ENCODE measurements around the gene NRTN.
"Not testable (repeated sequence)": the region's sequence is repeated elsewhere in the genome, so short reads cannot be mapped to it uniquely, and the experiment has no call there.

The NRTN gene

DNA sequence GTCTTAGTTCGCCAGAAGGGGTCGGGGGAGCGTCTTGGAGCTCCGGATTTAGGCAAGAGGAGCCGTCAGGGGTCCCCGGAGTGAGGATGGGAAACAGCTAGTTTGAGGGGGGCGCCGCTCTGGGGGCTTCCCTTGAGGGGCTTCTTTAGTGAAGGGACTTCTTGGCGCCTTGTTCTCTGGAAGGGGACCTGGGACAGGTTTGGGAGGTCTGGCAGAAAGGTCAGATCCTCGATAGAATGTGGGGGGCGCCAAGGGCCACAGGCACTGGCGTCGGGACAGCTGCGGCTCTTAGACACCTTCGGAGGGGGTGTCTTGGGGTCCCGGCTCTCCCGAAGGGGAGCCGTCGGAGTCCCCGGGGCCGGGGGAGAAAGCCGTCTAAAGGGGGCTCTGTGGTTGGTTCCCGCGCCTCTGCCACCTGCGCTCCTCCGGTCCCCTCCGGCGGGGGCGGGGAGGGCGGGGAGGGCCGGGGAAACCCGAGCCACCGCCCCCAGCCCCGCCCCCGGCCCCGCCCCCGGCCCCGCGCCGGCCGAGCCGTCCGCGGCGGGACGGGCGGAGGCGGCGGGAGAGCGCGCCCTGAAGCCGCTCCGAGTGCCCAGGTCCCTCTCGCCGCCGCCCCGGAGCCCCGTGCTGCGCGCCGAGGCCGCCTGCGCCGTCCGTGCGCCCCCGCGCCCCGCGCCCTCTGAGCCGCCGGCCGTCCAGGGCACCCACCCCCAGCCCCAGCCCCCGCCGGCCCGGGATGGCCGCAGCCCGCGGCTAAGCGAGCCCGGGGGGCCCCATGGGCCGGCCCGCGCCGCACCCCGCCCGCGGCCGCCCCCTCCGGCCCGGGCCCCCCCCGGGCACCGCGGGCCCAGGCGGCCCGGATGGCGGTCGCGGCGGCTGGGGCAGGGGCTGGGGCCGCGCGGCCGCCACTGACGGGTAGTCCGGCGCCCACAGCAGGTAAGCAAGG is at the start of gene NRTN:
Gene NRTN (plus strand): TSS at position 552 of the 946 bp plus-strand sequence. CDS start 19,099 bp downstream, outside the sequence.
- peak; percentile 50 to 60 for DNase-seq

- no peak for DNase-seq
Measured at GRCh38 chr19:5762608-5763217, 42.2 kb upstream of the NRTN start.

GRCh38 chr19:5765220-5765619 is 39.6 kb upstream of the NRTN start:
- no peak for DNase-seq

GRCh38 chr19:5767949-5768348 is 36.9 kb upstream of the NRTN start:
- DNase-seq: no peak

DNA sequence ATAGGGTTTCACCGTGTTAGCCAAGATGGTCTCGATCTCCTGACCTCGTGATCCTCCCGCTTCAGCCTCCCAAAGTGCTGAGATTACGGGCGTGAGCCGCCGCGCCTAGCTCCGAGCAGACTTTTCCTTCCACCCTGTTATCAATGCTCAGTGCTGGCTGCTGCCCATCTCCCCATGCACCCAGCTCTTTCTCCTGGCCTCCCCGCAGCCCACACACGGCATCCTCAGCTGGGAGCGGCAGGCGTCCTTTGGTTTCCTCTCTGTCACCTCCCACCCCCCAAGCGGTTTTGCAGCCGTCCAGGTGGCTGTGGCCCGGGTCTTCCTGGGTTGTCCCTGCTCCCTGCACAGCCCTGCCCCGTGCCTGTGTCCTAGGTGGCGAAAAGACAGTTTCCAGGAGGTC is 32.5 kb upstream of the NRTN start:
- no peak for DNase-seq

DNA sequence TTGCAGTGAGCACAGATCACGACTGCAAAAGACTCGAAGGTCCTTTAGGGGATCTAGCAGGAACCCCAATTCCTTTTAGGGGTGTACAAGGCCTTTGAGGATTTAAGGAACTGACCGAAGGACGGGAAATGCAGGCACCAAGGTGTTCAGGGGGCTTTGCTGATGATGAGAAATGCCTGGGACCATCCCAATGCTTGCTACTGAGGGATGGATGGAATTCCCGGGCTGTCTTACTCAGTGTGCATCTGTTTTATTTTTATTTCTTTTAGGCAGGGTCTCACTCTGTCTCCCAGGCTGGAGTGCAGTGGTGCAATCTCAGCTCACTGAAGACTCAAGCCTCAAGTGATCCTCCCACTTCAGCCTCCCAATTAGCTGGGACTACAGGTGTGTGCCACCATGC is 31.6 kb upstream of the NRTN start:
- no peak for DNase-seq

- no peak for DNase-seq
Measured at GRCh38 chr19:5774921-5775320, 29.9 kb upstream of the NRTN start.

GRCh38 chr19:5775668-5776309 is 29.1 kb upstream of the NRTN start:
- no peak for DNase-seq

DNA sequence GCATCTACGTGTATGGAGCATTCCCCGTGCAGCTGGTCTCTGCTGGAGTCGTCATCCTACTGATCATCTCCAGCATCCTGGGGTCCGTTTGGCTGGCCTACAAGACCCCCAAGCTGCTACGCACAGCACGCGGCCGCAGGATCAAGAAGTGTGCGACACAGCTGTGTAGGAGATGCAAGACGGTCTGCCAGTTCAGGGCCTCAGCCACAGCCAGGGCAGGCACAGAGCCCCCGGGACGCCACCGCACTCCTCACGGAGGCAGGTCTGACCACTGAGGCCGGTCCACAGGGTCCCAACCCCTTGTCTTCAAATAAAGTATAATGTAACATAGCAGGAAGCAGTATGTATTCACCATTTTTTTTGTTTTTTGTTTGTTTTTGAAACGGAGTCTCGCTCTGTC is 26.5 kb upstream of the NRTN start:
- DNase-seq: no peak

- not testable (repeated sequence) for DNase-seq
Measured at GRCh38 chr19:5780916-5781315, 24.0 kb upstream of the NRTN start.

DNA sequence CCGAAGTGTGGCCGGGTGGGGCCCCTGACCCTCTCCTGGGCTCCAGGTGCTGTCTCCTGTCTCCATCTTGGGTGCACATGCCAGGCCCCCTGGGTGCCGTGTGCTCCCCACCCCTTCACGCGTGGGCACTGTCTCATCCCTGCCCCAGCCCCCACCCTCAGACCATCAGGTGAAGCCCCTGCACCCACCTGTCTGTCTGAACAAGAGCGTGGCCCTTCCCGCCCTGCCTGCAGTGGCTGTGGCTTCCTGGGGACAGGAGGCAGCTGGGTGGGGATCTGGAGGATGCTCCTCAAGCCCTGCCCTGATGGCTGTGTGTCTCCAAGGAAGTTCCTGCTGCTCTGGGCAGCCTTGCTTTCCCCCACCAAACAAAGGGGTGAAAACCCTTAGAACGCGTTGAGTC is 22.5 kb upstream of the NRTN start:
- no peak for DNase-seq

GRCh38 chr19:5782945-5783919 is 21.6 kb upstream of the NRTN start:
- no peak for DNase-seq

GRCh38 chr19:5784581-5785147 is 20.2 kb upstream of the NRTN start, which contains the start of gene PRR22:
PRR22 (minus strand) TSS chr19:5784746; CDS start chr19:5784660, 86 bp downstream.
- no peak for DNase-seq

GRCh38 chr19:5785423-5785822 is 19.4 kb upstream of the NRTN start:
- DNase-seq: no peak

DNA sequence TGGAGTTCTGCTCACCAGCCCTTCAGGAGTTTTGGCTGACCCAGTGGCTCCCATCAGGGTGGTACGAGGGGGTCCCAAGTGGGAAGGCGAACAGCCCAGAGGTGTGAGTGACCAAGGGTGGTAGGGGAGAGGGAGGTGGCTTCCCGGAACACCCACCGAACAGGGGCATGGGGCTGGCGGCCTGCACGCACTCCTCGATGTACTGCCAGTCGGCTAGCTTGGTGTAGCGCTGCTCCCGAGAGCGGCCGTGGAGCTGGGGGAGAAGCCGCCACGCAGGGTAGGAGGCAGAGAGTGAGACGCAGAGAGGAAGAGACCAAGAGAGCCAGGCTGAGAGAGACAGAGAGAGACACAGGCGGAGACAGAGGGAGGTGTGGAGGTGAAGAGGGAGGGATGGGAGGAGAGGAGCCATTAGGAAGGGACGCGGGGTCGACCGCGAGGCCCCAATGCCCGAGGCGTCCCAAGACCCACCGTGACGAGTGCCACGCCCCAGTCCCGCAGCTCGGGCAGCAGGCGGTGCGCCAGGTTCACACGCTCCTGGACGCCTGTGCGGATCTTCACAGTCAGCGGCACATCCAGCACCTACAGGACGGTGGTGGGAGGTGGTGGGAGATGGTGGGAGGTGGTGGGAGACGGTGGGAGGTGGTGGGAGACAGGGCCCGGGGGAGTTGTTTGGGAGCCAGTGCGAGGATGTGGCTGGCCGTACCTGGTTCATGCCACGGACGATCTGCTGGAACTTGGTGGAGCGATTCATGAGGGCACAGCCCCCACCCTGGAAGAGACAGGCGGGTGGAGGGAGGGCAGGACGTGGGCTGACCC is 18.1 kb upstream of the NRTN start:
- DNase-seq: no peak

DNA sequence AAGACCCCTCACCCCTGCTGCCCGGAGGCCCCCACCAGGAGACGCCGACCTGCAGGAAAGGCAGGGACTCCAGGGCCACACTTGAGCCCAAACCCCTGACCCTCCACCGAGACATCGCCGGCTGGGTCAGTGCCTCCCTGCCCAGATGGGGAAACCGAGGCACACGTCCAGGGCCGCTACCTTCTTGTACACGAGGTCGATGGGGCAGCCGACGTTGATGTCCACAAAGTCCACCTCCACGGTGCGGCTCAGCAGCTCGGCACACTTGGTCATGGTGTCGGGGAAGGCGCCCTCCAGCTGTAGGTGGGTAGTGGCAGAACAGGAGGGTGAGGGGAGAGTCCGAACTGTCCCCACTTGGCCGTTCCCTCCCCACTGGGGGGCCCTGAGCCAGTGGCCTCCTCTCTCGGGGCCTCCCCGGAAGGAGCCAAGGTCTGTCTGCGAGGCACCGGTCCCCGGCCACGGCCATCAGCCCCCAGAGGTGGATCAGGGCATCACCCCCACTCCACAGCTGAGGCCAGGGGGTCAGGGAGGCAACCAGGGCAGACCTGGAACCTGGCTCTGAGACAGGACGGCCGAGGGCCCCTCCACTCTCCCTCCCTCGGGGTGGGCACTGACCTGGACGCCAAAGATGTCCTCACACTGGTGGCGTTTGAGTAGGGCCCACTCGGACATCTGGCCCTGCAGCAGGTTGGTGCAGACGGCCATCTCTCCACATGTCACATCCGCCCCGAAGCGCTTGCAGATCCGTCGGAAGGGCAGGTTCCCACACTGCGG is 17.3 kb upstream of the NRTN start:
- DNase-seq: no peak

DNA sequence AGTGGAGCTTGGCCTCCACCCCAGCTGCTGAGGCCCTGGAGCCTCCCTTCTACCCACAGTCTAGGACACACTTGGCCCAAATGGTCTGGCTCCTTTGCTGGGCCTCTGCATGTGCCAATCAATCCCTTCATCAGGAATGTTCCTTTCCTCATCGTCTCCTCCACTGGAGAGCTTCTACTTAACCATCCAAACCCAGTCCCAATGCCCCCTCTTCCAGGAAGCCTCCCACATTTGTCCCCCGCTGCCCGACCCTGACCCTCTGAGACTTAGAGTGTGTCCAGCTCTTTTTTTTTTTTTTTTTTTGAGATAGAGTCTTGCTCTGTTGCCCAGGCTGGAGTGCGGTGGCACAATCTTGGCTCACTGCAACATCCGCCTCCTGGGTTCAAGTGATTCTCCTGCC is 16.4 kb upstream of the NRTN start:
- DNase-seq: no peak

GRCh38 chr19:5789351-5789761 is 15.5 kb upstream of the NRTN start:
- no peak for DNase-seq

- DNase-seq: no peak
Measured at GRCh38 chr19:5789886-5790558, 14.8 kb upstream of the NRTN start.
